Endothelial cell of umbilical vein (primary cell): ENCODE results near the gene JADE3. TPM values are rescaled to one million over a fixed set of nuclear protein-coding genes. Genes with fewer than 3 reads are reported as not detected.

ENCODE experiments used
- BruUV-seq: library from RNA; stranded (reverse); fragments of 400-500 nt; replicated peaks from 2 replicates; lab custom pipeline; 2021; lab: Mats Ljungman, UMichigan
- CTCF ChIA-PET: fragments of 300-600, 350-600 bp; sonication (Branson Sonifier 250); formaldehyde crosslinking; loops from one replicate; lab custom pipeline; 2021; ENCODE audit warnings: antibody characterized with exemption, inconsistent platforms; lab: Charles Lee
- POLR2A ChIA-PET: fragments of 300-600, 350-600 bp; sonication (Branson Sonifier 250); formaldehyde crosslinking; loops from one replicate; lab custom pipeline; 2021; ENCODE audit warnings: antibody characterized with exemption, inconsistent platforms; lab: Charles Lee
- DNase-seq: peaks from one replicate; pipeline ENCODE4 v3.0.0-alpha.2; 2011; ENCODE audit warnings: low read depth, low spot score
- FAIRE-seq: peaks from 2 replicates; lab custom pipeline; 2011; peaks lifted over from hg19 to GRCh38; lab: Jason Lieb, UNC
- H2AFZ ChIP-seq: 2 replicates; pipeline ENCODE4 v1.6.0; 2012; ENCODE audit warnings: low read depth, low read length, control low read depth, inconsistent platforms
- H3K27ac ChIP-seq: 2 replicates; pipeline ENCODE4 v1.5.1; 2011; ENCODE audit warnings: low read depth, mild to moderate bottlenecking, control low read depth, low read length, moderate library complexity; ENCODE audit not compliant: insufficient read depth
- H3K27me3 ChIP-seq, 2 experiments: 2 replicates each; pipeline versions ENCODE4 v1.6.0 to v1.6.1; 2011; ENCODE audit warnings: low read length in 2 of 2, mixed read lengths in 1 of 2; ENCODE audit not compliant: control insufficient read depth in 2 of 2, insufficient read depth in 2 of 2
- H3K36me3 ChIP-seq, 2 experiments: 2 replicates in 1 of 2; 3 replicates in 1 of 2; pipeline ENCODE4 v1.5.1; 2011; ENCODE audit warnings: low read length in 2 of 2, mild to moderate bottlenecking in 1 of 2, moderate library complexity in 1 of 2; ENCODE audit not compliant: control insufficient read depth in 2 of 2, insufficient read depth in 2 of 2; ENCODE audit errors: extremely low read depth in 1 of 2
- H3K4me1 ChIP-seq: 3 replicates; pipeline ENCODE4 v1.5.1; 2011; ENCODE audit warnings: mild to moderate bottlenecking, low read length; ENCODE audit not compliant: control insufficient read depth, insufficient read depth; ENCODE audit errors: extremely low read depth
- H3K4me2 ChIP-seq: 2 replicates; pipeline ENCODE4 v1.6.1; 2011; ENCODE audit warnings: low read length, control low read depth, mixed read lengths; ENCODE audit not compliant: insufficient read depth
- H3K4me3 ChIP-seq, 3 experiments: fragments of 200-600 bp in 1 of 3; sonication (generic), shearing (Covaris generic) in 1 of 3; replicated peaks in 1 of 3; 2 replicates each; pipeline ENCODE4 v1.5.1; 2011 to 2016; ENCODE audit warnings: control low read depth in 3 of 3, low read length in 3 of 3, mild to moderate bottlenecking in 2 of 3, inconsistent platforms in 1 of 3, low read depth in 1 of 3, moderate library complexity in 1 of 3; ENCODE audit not compliant: insufficient read depth in 1 of 3
- H3K79me2 ChIP-seq: 2 replicates; pipeline ENCODE4 v1.6.0; 2012; ENCODE audit warnings: low read length, inconsistent platforms; ENCODE audit not compliant: control insufficient read depth, insufficient read depth
- H3K9ac ChIP-seq: replicated peaks from 2 replicates; pipeline ENCODE3; 2011; ENCODE audit warnings: low read length, control low read depth; ENCODE audit not compliant: insufficient read depth; ENCODE audit errors: extremely low read depth
- H3K9me1 ChIP-seq: replicated peaks from 3 replicates; pipeline ENCODE4 v1.6.0; 2011; ENCODE audit warnings: mild to moderate bottlenecking, low read length; ENCODE audit not compliant: control insufficient read depth, insufficient read depth; ENCODE audit errors: extremely low read depth
- H3K9me3 ChIP-seq: replicated peaks from 2 replicates; pipeline ENCODE4 v1.5.1; 2012; ENCODE audit warnings: low read length, inconsistent platforms; ENCODE audit not compliant: control insufficient read depth, insufficient read depth
- H4K20me1 ChIP-seq: replicated peaks from 2 replicates; pipeline ENCODE3; 2011; ENCODE audit warnings: mild to moderate bottlenecking, low read length; ENCODE audit not compliant: control insufficient read depth, insufficient read depth; ENCODE audit errors: extremely low read depth
- CTCF ChIP-seq, 2 donors: IDR thresholded peaks; 1 replicate in 1 of 2; 2 replicates in 1 of 2; pipeline ENCODE4 v1.5.1; 2011; ENCODE audit warnings: low read length in 2 of 2, mild to moderate bottlenecking in 2 of 2, moderate library complexity in 2 of 2, control low read depth in 1 of 2, inconsistent platforms in 1 of 2, low read depth in 1 of 2; ENCODE audit not compliant: insufficient read depth in 1 of 2; ENCODE audit errors: extremely low read depth in 1 of 2
- EZH2 ChIP-seq: IDR thresholded peaks from 2 replicates; pipeline ENCODE4 v1.6.1; 2012; ENCODE audit warnings: borderline replicate concordance, low read depth, mild to moderate bottlenecking, moderate library complexity, low read length, inconsistent platforms; ENCODE audit not compliant: severe bottlenecking
- GATA2 ChIP-seq: IDR thresholded peaks from 2 replicates; pipeline ENCODE4 v1.7.0; 2011; ENCODE audit warnings: low read depth, mild to moderate bottlenecking, moderate library complexity, mixed read lengths, low read length; ENCODE audit not compliant: insufficient read length, insufficient read depth
- MAX ChIP-seq: IDR thresholded peaks from 2 replicates; pipeline ENCODE4 v1.6.1; 2011; ENCODE audit not compliant: insufficient read depth, insufficient read length
- MYC ChIP-seq: IDR thresholded peaks from one replicate; pipeline ENCODE4 v1.6.1; 2011; ENCODE audit warnings: mild to moderate bottlenecking, low read depth, low read length
- POLR2AphosphoS5 ChIP-seq: IDR thresholded peaks from 2 replicates; pipeline ENCODE4 v1.6.1; 2012; ENCODE audit warnings: low read depth, mild to moderate bottlenecking, control low read depth, low read length, moderate library complexity; ENCODE audit not compliant: insufficient read depth
- dilution Hi-C: fragments of 300-500 bp; cut with MboI; formaldehyde crosslinking; loops from one replicate; pipeline ENCODE4 v1.15.0; 2019; ENCODE audit warnings: low sequenced_read_pairs; ENCODE audit not compliant: extremely low pct_ligation_motif_present
- intact Hi-C: fragments of 100-400 bp; cut with micrococcal nuclease; formaldehyde crosslinking; loops from one replicate; pipeline ENCODE4 v1.10.0; 2022
- polyA plus RNA-seq, 4 experiments: library from polyadenylated mRNA; depleted of rRNA in 3 of 4; stranded (reverse) in 3 of 4; unstranded in 1 of 4; fragments of >200 nt; gene quantifications; 2 replicates each; pipeline versions ENCODE4 v1.2.1 to v1.2.3, GENCODE V29; 2011 to 2012; ENCODE audit warnings: missing spikeins in 1 of 4
- total RNA-seq: library from RNA; stranded (reverse); gene quantifications from 2 replicates; pipeline ENCODE4 v1.2.3, GENCODE V29; 2021

Gene JADE3
- total and polyA plus RNA-seq, 2 donors (not counting 3 experiments of a cell fraction or from before 2014, with no cell fraction given) = 4.9 to 18.4 TPM

DNA sequence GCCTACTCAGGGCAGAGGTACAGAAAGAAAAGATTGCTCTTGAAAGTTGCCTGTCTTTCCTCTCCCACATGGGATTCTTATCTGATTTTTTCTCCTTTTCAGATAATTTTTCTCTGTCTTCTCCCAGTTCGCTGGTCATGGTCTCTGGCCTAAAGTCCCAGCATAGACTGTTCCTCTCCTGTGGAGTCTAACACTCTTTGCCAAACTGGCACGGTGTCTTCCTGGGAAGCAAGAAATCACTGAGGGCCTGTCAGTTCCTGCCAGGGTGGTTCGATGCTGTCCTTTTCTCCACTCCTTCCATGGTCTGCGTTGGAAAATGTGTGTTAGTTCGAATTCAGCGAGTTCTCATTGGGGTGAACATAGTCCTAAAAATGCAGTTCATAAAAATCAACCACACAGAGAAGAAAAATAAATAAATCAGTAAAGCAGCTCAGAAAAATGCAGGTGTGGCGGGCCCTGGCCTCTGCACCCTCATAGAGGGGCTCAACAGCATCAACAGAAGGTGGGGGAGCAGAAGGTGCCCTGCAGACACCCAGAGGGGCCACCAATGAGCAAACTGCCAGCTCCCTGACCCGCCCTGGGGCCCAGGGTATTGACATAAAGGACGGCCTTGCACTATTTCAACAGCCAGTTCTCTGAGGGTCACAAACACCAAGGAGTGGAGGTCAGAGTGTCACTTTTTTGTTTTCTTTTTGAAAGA, 168.1 kb downstream of the JADE3 start:
- Histone ChIP-seq H3K27me3 (no peaks in the 10 kb centered on the region), H3K4me3 (no peak overlapping the region), H4K20me1 (no peaks in the 10 kb centered on the region), H3K79me2 (no peaks in the 10 kb centered on the region), H3K9ac (no peak overlapping the region), H3K4me2 (no peak overlapping the region), H3K27ac (no peak overlapping the region), H3K4me1 (peaks cover 2% of the 10 kb centered on the region), H3K9me3 (no peaks in the 10 kb centered on the region), H3K36me3 (no peaks in the 10 kb centered on the region), H2AFZ (no peak overlapping the region), H3K9me1 (no peaks in the 10 kb centered on the region)
- FAIRE-seq = no peak
- BruUV-seq = no TSS peak
- POLR2A ChIA-PET = no interaction called here
- CTCF ChIA-PET = no interaction called here
- intact Hi-C loops = no loop called here
- DNase-seq = no peak
- dilution Hi-C loops = no loop called here
- TF ChIP-seq EZH2 = no peak
- no peak for TF ChIP-seq MYC
- TF ChIP-seq MAX = no peak
- TF ChIP-seq GATA2 = no peak
- TF ChIP-seq CTCF (IDR thresholded peaks at IDR 0.05; ENCODE audit: extremely low read depth in 1 of 2, insufficient read depth in 1 of 2, low read depth in 1 of 2, low read length in 2 of 2) = no peak
- TF ChIP-seq POLR2AphosphoS5 = no peak
